ENCODE measurements around the gene C16orf74.

GRCh38 chr16:85660843-85661739 lies 89.8 kb downstream of the C16orf74 start:
- TF ChIP-seq POLR2AphosphoS5 (IDR thresholded peaks at IDR 0.05) (no peak), CTCF (IDR thresholded peaks at IDR 0.05) (no peak)
